CD4-positive, alpha-beta T cell treated with Interleukin-6 at 100 ng/mL for 8 hours (primary cell): ENCODE results near the gene NAGPA.

Experiments
- DNase-seq: peaks from one replicate; pipeline ENCODE4 v3.0.0-alpha.2; 2020; ENCODE audit warnings: mixed read lengths, low spot score

The NAGPA gene

GRCh38 chr16:5027575-5028235 is 6.0 kb downstream of the NAGPA start:
- no peak for DNase-seq

- no peak for DNase-seq
Observed at GRCh38 chr16:5027086-5027485, 6.6 kb downstream of the NAGPA start.

GRCh38 chr16:5026664-5027063 is 7.1 kb downstream of the NAGPA start:
- no peak for DNase-seq

GRCh38 chr16:5025171-5025632 is 8.5 kb downstream of the NAGPA start:
- DNase-seq: no peak

- DNase-seq: no peak
Observed at GRCh38 chr16:5024632-5025031, 9.1 kb downstream of the NAGPA start.

- DNase-seq: no peak
Observed at GRCh38 chr16:5022521-5022920, 11.2 kb downstream of the NAGPA start.

- no peak for DNase-seq
Observed at GRCh38 chr16:5020551-5020950, 13.2 kb downstream of the NAGPA start.

GRCh38 chr16:5019775-5020174 is 14.0 kb downstream of the NAGPA start:
- DNase-seq: no peak

- DNase-seq: no peak
Observed at GRCh38 chr16:5018793-5019192, 14.9 kb downstream of the NAGPA start.

GRCh38 chr16:5017678-5017969 is 16.1 kb downstream of the NAGPA start:
- no peak for DNase-seq

- no peak for DNase-seq
Observed at GRCh38 chr16:5016967-5017677, 16.6 kb downstream of the NAGPA start.

GRCh38 chr16:5015887-5016286 is 17.8 kb downstream of the NAGPA start:
- no peak for DNase-seq

GRCh38 chr16:5015351-5015750 is 18.4 kb downstream of the NAGPA start:
- no peak for DNase-seq

- DNase-seq: no peak
Observed at GRCh38 chr16:5012887-5013286, 20.8 kb downstream of the NAGPA start.

GRCh38 chr16:5011637-5012036 is 22.1 kb downstream of the NAGPA start:
- DNase-seq: no peak

- no peak for DNase-seq
Observed at GRCh38 chr16:5010576-5011329, 23.0 kb downstream of the NAGPA start.

- DNase-seq: no peak
Observed at GRCh38 chr16:5008311-5008731, 25.4 kb downstream of the NAGPA start.

- DNase-seq: no peak
Observed at GRCh38 chr16:5007256-5007655, 26.5 kb downstream of the NAGPA start.

- DNase-seq: no peak
Observed at GRCh38 chr16:5006348-5007193, 27.2 kb downstream of the NAGPA start.

- no peak for DNase-seq
Observed at GRCh38 chr16:5005916-5006315, 27.8 kb downstream of the NAGPA start.

GRCh38 chr16:5004311-5004710 is 29.4 kb downstream of the NAGPA start:
- no peak for DNase-seq

- no peak for DNase-seq
Observed at GRCh38 chr16:5003828-5004227, 29.9 kb downstream of the NAGPA start.
